ENCODE results near the gene EXT2.

The EXT2 gene

GRCh38 chr11:44136176-44136945, 40.9 kb downstream of the EXT2 start:
- no peak for DNase-seq

- DNase-seq = no peak
Observed at GRCh38 chr11:44137057-44137456, 41.6 kb downstream of the EXT2 start.

GRCh38 chr11:44138286-44138685, 42.8 kb downstream of the EXT2 start:
- DNase-seq = no peak

- no peak for DNase-seq
Observed at GRCh38 chr11:44138980-44139379, 43.5 kb downstream of the EXT2 start.

GRCh38 chr11:44139565-44140330, 44.3 kb downstream of the EXT2 start:
- no peak for DNase-seq

GRCh38 chr11:44140372-44140771, 44.9 kb downstream of the EXT2 start:
- DNase-seq = no peak

- no peak for DNase-seq
Observed at GRCh38 chr11:44140805-44141204, 45.3 kb downstream of the EXT2 start.

GRCh38 chr11:44143987-44144909, 48.8 kb downstream of the EXT2 start:
- no peak for DNase-seq

GRCh38 chr11:44145011-44145775, 49.7 kb downstream of the EXT2 start:
- DNase-seq = no peak

GRCh38 chr11:44146931-44147330, 51.5 kb downstream of the EXT2 start:
- DNase-seq = no peak

- DNase-seq = no peak
Observed at GRCh38 chr11:44147751-44148150, 52.3 kb downstream of the EXT2 start.

GRCh38 chr11:44149651-44150050, 54.2 kb downstream of the EXT2 start:
- no peak for DNase-seq

- no peak for DNase-seq
Observed at GRCh38 chr11:44150401-44150800, 54.9 kb downstream of the EXT2 start.

GRCh38 chr11:44157019-44157418, 61.5 kb downstream of the EXT2 start:
- no peak for DNase-seq

GRCh38 chr11:44158384-44158783, 62.9 kb downstream of the EXT2 start:
- DNase-seq = no peak

- no peak for DNase-seq
Observed at GRCh38 chr11:44159848-44160721, 64.6 kb downstream of the EXT2 start.

GRCh38 chr11:44162004-44162403, 66.5 kb downstream of the EXT2 start:
- no peak for DNase-seq

GRCh38 chr11:44162662-44163061, 67.2 kb downstream of the EXT2 start:
- no peak for DNase-seq

- no peak for DNase-seq
Observed at GRCh38 chr11:44165432-44165831, 70.0 kb downstream of the EXT2 start.

- DNase-seq = no peak
Observed at GRCh38 chr11:44167046-44167445, 71.6 kb downstream of the EXT2 start.

GRCh38 chr11:44171518-44171917, 76.0 kb downstream of the EXT2 start:
- no peak for DNase-seq
